K562 (cell line): ENCODE data around the gene CALCOCO2. TPM values are rescaled to one million over a fixed set of nuclear protein-coding genes. Genes with fewer than 3 reads are reported as not detected.

ENCODE experiments used
- AFF1 ChIP-seq, 2 experiments: fragments of 450-650 bp; IDR thresholded peaks; 2 replicates each; pipeline ENCODE4 v1.6.1; 2018; ENCODE audit warnings: mild to moderate bottlenecking in 2 of 2, low read depth in 1 of 2; ENCODE audit not compliant: partially characterized antibody in 2 of 2
- BCL6 ChIP-seq: fragments of 250-450 bp; sonication (Bioruptor Pico); IDR thresholded peaks from 2 replicates; pipeline ENCODE4 v1.4.0; 2020
- E2F4 ChIP-seq: sonication (generic); formaldehyde crosslinking; IDR thresholded peaks from 2 replicates; pipeline ENCODE4 v1.8.0; 2022; ENCODE audit warnings: mild to moderate bottlenecking, low read depth, missing genetic modification reagents
- FOXK1 ChIP-seq: sonication (generic); formaldehyde crosslinking; IDR thresholded peaks from 2 replicates; pipeline ENCODE4 v1.8.0; 2022; ENCODE audit warnings: missing genetic modification reagents, mild to moderate bottlenecking, borderline replicate concordance
- GABPB1 ChIP-seq: sonication (generic); formaldehyde crosslinking; IDR thresholded peaks from 2 replicates; pipeline ENCODE4 v1.8.0; 2022; ENCODE audit warnings: mild to moderate bottlenecking, missing genetic modification reagents
- JUN ChIP-seq, 2 experiments: sonication (generic) in 1 of 2; formaldehyde crosslinking in 1 of 2; IDR thresholded peaks; 2 replicates each; pipeline versions ENCODE4 v1.6.1 to v1.8.0; 2012 to 2022; ENCODE audit warnings: borderline replicate concordance in 2 of 2, mild to moderate bottlenecking in 2 of 2, improper control_type of control experiment in 1 of 2, low read depth in 1 of 2, low read length in 1 of 2, missing genetic modification reagents in 1 of 2
- KLF10 ChIP-seq: fragments of 250-450 bp; sonication (Bioruptor Pico); IDR thresholded peaks from 2 replicates; pipeline ENCODE4 v1.6.1; 2021; ENCODE audit warnings: matching md5 sums
- NCOA1 ChIP-seq: fragments of 450-650 bp; IDR thresholded peaks from 2 replicates; pipeline ENCODE4 v1.6.1; 2016; ENCODE audit warnings: low read depth
- NCOR1 ChIP-seq: fragments of 450-650 bp; IDR thresholded peaks from 2 replicates; pipeline ENCODE4 v1.6.1; 2016; ENCODE audit warnings: mild to moderate bottlenecking, moderate library complexity
- NKRF ChIP-seq: fragments of 450-650 bp; IDR thresholded peaks from 2 replicates; pipeline ENCODE4 v1.6.1; 2016; ENCODE audit warnings: borderline replicate concordance
- RB1 ChIP-seq: fragments of 450-650 bp; IDR thresholded peaks from 2 replicates; pipeline ENCODE4 v1.6.1; 2017; ENCODE audit warnings: low read depth, mild to moderate bottlenecking
- TARDBP ChIP-seq: fragments of 450-650 bp; IDR thresholded peaks from 2 replicates; pipeline ENCODE4 v1.6.1; 2016
- TCF3 ChIP-seq: sonication (generic); formaldehyde crosslinking; IDR thresholded peaks from 2 replicates; pipeline ENCODE4 v1.4.0; 2020; ENCODE audit warnings: mild to moderate bottlenecking, missing genetic modification reagents
- TCFL5 ChIP-seq: fragments of 250-450 bp; sonication (Bioruptor Pico); conservative IDR thresholded peaks from 2 replicates; pipeline ENCODE4 v1.6.1; 2021; ENCODE audit warnings: mild to moderate bottlenecking, moderate library complexity, matching md5 sums
- ZNF175 ChIP-seq: fragments of 200-800 bp; sonication (Bioruptor generic); IDR thresholded peaks from 2 replicates; pipeline ENCODE4 v1.6.1; 2016; ENCODE audit warnings: low read depth, mild to moderate bottlenecking, missing genetic modification characterization, missing compliant biosample characterization
- ZNF584 ChIP-seq: fragments of 200-800 bp; sonication (Bioruptor generic); IDR thresholded peaks from 2 replicates; pipeline ENCODE4 v1.6.1; 2016; ENCODE audit warnings: low read depth, mild to moderate bottlenecking, missing genetic modification characterization, missing compliant biosample characterization
- ZNF766 ChIP-seq: fragments of 200-800 bp; sonication (Bioruptor generic); conservative IDR thresholded peaks from 2 replicates; pipeline ENCODE4 v1.6.1; 2016; ENCODE audit warnings: missing genetic modification characterization, missing compliant biosample characterization
- ZNF830 ChIP-seq: fragments of 250-450 bp; sonication (Bioruptor Pico); IDR thresholded peaks from 2 replicates; pipeline ENCODE4 v1.5.0; 2021; ENCODE audit warnings: mild to moderate bottlenecking
- polyA plus RNA-seq, 8 experiments: library from polyadenylated mRNA; depleted of rRNA in 4 of 8; stranded (reverse) in 5 of 8; unstranded in 3 of 8; fragments of >200 nt; fragmentation: Nextera tagmentation in 2 of 8; fragmentation: Illumina TruSeq in 1 of 8; extraction: Ambion mirVana in 2 of 8; extraction: Trizol in 1 of 8; gene quantifications; 2 replicates each; pipeline versions ENCODE4 v1.2.1 to v1.2.3, GENCODE V29; 2011 to 2014; ENCODE audit warnings: inconsistent platforms in 1 of 8, missing spikeins in 1 of 8
- total RNA-seq, 7 experiments: library from RNA; depleted of rRNA in 6 of 7; stranded (reverse); fragments of >200 nt in 6 of 7; fragmentation: Illumina TruSeq in 2 of 7; extraction: Trizol in 2 of 7; gene quantifications; 2 replicates each; pipeline versions ENCODE4 v1.2.1 to v1.2.3, GENCODE V29; 2011 to 2021; ENCODE audit warnings: low replicate concordance in 1 of 7
- TF ChIP-seq, protein P1 (sequence below): fragments of 450-650 bp; formaldehyde crosslinking; IDR thresholded peaks from 2 replicates; pipeline ENCODE4 v1.4.0; 2020; ENCODE audit warnings: mild to moderate bottlenecking, moderate library complexity

Gene CALCOCO2
- total and polyA plus RNA-seq, 9 of the 15 experiments (the other 6 are each of a cell fraction or from before 2014, with no cell fraction given) = 24.1 to 87.3 (median 67.5) TPM

DNA sequence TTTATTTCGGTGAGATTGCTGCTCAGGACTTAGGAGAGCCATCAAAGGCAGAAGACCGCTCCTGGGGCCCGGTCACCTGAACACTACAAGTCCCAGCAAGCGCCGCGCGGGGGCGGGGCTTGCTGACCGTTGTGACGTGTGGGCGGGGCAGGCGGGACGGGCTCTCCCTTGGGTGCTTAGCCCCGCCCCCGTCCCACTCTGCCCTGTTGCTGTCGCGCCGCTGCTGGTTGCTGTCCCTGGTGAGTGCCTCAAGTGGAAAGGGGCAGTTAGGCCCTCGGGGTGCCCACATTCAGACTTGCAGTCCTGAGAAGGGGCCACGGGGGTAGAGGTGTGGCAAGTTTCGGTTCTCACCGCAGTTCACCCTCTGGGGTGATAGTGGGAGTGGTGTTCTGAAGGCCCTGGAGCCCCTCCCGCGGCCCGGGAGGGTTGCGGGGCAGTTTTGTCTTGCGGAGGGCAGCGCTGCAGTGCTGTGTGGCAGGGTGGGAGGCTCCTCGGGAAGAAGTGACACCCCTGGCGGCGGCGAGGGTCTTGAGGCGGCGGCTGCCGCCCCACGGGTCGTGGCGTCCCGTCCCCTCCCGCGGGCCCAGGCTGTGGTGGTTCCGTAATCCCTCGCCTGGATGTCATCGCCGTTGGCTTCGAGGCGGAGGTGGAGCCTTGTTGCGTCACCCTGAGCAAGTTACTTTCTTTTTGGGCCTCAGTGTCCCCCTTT, at the start of gene CALCOCO2 (continued):
- TF ChIP-seq NCOR1 (no peak), JUN (IDR thresholded peaks at IDR 0.05; ENCODE audit: borderline replicate concordance, low read depth, low read length) (peak; percentile 58; the same call in 1 of the 2 replicates), JUN (CRISPR knock-in tag; IDR thresholded peaks at IDR 0.05; ENCODE audit: borderline replicate concordance) (no peak; the same call in 1 of the 2 replicates), RB1 (peak; percentile 50), ZNF830 (CRISPR knock-in tag) (no peak), TCF3 (CRISPR knock-in tag) (0 out of 2 replicates have a peak, but pooled peaks have one; percentile 8), ZNF584 (CRISPR knock-in tag) (no peak), FOXK1 (CRISPR knock-in tag) (0 out of 2 replicates have a peak, but pooled peaks have one; percentile 87), NCOA1 (0 out of 2 replicates have a peak, but pooled peaks have one; percentile 14), ZNF766 (CRISPR knock-in tag) (0 out of 2 replicates have a peak, but pooled peaks have one; percentile 35), GABPB1 (CRISPR knock-in tag) (0 out of 2 replicates have a peak, but pooled peaks have one; percentile 56), KLF10 (CRISPR knock-in tag) (no peak), E2F4 (CRISPR knock-in tag) (no peak), ZNF175 (CRISPR knock-in tag) (0 out of 2 replicates have a peak, but pooled peaks have one; percentile 39), BCL6 (CRISPR knock-in tag) (no peak), TCFL5 (no peak), NKRF (peak; percentile 77), TARDBP (0 out of 2 replicates have a peak, but pooled peaks have one; percentile 44), AFF1 (IDR thresholded peaks at IDR 0.05; ENCODE audit: low read depth in 1 of 2, partially characterized antibody in 2 of 2) (peak in 1 of 2 experiments; percentile 57)
- TF ChIP-seq, protein P1, sequence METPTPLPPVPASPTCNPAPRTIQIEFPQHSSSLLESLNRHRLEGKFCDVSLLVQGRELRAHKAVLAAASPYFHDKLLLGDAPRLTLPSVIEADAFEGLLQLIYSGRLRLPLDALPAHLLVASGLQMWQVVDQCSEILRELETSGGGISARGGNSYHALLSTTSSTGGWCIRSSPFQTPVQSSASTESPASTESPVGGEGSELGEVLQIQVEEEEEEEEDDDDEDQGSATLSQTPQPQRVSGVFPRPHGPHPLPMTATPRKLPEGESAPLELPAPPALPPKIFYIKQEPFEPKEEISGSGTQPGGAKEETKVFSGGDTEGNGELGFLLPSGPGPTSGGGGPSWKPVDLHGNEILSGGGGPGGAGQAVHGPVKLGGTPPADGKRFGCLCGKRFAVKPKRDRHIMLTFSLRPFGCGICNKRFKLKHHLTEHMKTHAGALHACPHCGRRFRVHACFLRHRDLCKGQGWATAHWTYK = 0 out of 2 replicates have a peak, but pooled peaks have one; percentile 30
